ENCODE data around the gene ACE.

The ACE gene

GRCh38 chr17:63497708-63498483 lies 21.0 kb downstream of the ACE start:
- peak; percentile 4 for DNase-seq (ENCODE audit: low read depth)
- no peak overlapping the region for H3K4me3 ChIP-seq (ENCODE audit: low read length)
- TF ChIP-seq CTCF (conservative IDR thresholded peaks at IDR 0.05; ENCODE audit: low read depth, low read length) = peak; percentile 58

GRCh38 chr17:63498626-63499195 lies 21.9 kb downstream of the ACE start:
- no peak overlapping the region for H3K4me3 ChIP-seq (ENCODE audit: low read length)
- no peak for TF ChIP-seq CTCF (conservative IDR thresholded peaks at IDR 0.05; ENCODE audit: low read depth, low read length)
- DNase-seq (ENCODE audit: low read depth) = no peak

- DNase-seq (ENCODE audit: low read depth) = no peak
- H3K4me3 ChIP-seq (ENCODE audit: low read length) = no peak overlapping the region
- TF ChIP-seq CTCF (conservative IDR thresholded peaks at IDR 0.05; ENCODE audit: low read depth, low read length) = no peak
These were observed 23.9 kb downstream of the ACE start for GRCh38 chr17:63500543-63501390.

GRCh38 chr17:63503341-63503705 lies 26.5 kb downstream of the ACE start:
- TF ChIP-seq CTCF (conservative IDR thresholded peaks at IDR 0.05; ENCODE audit: low read depth, low read length) = no peak
- no peak for DNase-seq (ENCODE audit: low read depth)
- H3K4me3 ChIP-seq (ENCODE audit: low read length) = no peak overlapping the region

GRCh38 chr17:63504261-63504660 lies 27.4 kb downstream of the ACE start:
- H3K4me3 ChIP-seq (ENCODE audit: low read length) = no peak overlapping the region
- DNase-seq (ENCODE audit: low read depth) = no peak
- no peak for TF ChIP-seq CTCF (conservative IDR thresholded peaks at IDR 0.05; ENCODE audit: low read depth, low read length)

- no peak overlapping the region for H3K4me3 ChIP-seq (ENCODE audit: low read length)
- DNase-seq (ENCODE audit: low read depth) = no peak
- TF ChIP-seq CTCF (conservative IDR thresholded peaks at IDR 0.05; ENCODE audit: low read depth, low read length) = no peak
These were observed 28.5 kb downstream of the ACE start for GRCh38 chr17:63505341-63505740.

Data from retinal pigment epithelial cell (primary cell).